Mammary epithelial cell (primary cell): ENCODE measurements around the gene KIF5C.

Experiments used
- CTCF ChIP-seq, 2 donors: IDR thresholded peaks in 1 of 2; conservative IDR thresholded peaks in 1 of 2; 2 replicates each; pipeline ENCODE4 v1.5.1; 2011 to 2012; ENCODE audit warnings: inconsistent platforms in 2 of 2, low read length in 2 of 2, mild to moderate bottlenecking in 2 of 2, control low read depth in 1 of 2, low read depth in 1 of 2; ENCODE audit not compliant: insufficient read depth in 1 of 2; ENCODE audit errors: extremely low read depth in 1 of 2
- EZH2 ChIP-seq: IDR thresholded peaks from 2 replicates; pipeline ENCODE4 v1.6.1; 2012; ENCODE audit warnings: low read length, inconsistent platforms, borderline replicate concordance

GRCh38 chr2:148828941-148829340 is 46.1 kb upstream of the KIF5C start:
- no peak for TF ChIP-seq CTCF (conservative IDR thresholded peaks at IDR 0.05 in 1 of 2, IDR thresholded peaks at IDR 0.05 in 1 of 2; ENCODE audit: extremely low read depth in 1 of 2, insufficient read depth in 1 of 2, low read depth in 1 of 2, low read length in 2 of 2)
- TF ChIP-seq EZH2, result no peak
